Frontal cortex (tissue), 4 donors: Measurements from ENCODE around the gene TENM4. TPM values are rescaled to one million over a fixed set of nuclear protein-coding genes. Genes with fewer than 3 reads are reported as not detected.

ENCODE experiments used
- DNase-seq, 2 donors: peaks; one replicate each; pipeline ENCODE4 v3.0.0; 2012; ENCODE audit warnings: low spot score in 2 of 2
- FAIRE-seq: peaks from 2 replicates; lab custom pipeline; 2012; peaks lifted over from hg19 to GRCh38; lab: Jason Lieb, UNC
- total RNA-seq: library from RNA; depleted of rRNA; stranded (reverse); fragments of >200 nt; gene quantifications from one replicate; pipeline ENCODE4 v1.2.3, GENCODE V29; 2014
- donor health status: control.
- donor health status: control.
- donor health status: control.

Gene TENM4
- total RNA-seq, 1 donor from 2014 or later = 55.0 TPM

GRCh38 chr11:78860720-78861422, 580.0 kb downstream of the TENM4 start:
- FAIRE-seq = no peak
- DNase-seq = no peak

- FAIRE-seq (no peak), DNase-seq (no peak)
These were observed 583.1 kb downstream of the TENM4 start for GRCh38 chr11:78857688-78858087.

GRCh38 chr11:78856211-78856610, 584.6 kb downstream of the TENM4 start:
- FAIRE-seq (no peak), DNase-seq (no peak)

- FAIRE-seq = no peak
- DNase-seq = no peak
These were observed 585.7 kb downstream of the TENM4 start for GRCh38 chr11:78855116-78855515.

- FAIRE-seq (no peak), DNase-seq (no peak)
These were observed 587.3 kb downstream of the TENM4 start for GRCh38 chr11:78853521-78853920.

GRCh38 chr11:78851878-78852586, 588.8 kb downstream of the TENM4 start:
- FAIRE-seq (no peak), DNase-seq (no peak)

- FAIRE-seq (no peak), DNase-seq (no peak)
These were observed 590.8 kb downstream of the TENM4 start for GRCh38 chr11:78850078-78850477.

- FAIRE-seq (no peak), DNase-seq (no peak)
These were observed 594.6 kb downstream of the TENM4 start for GRCh38 chr11:78846269-78846668.

- DNase-seq (no peak), FAIRE-seq (no peak)
These were observed 595.3 kb downstream of the TENM4 start for GRCh38 chr11:78845496-78845895.

- FAIRE-seq (no peak), DNase-seq (no peak)
These were observed 599.3 kb downstream of the TENM4 start for GRCh38 chr11:78841456-78842060.

GRCh38 chr11:78840623-78841022, 600.2 kb downstream of the TENM4 start:
- DNase-seq (no peak), FAIRE-seq (no peak)

GRCh38 chr11:78840200-78840599, 600.6 kb downstream of the TENM4 start:
- FAIRE-seq = no peak
- no peak for DNase-seq

GRCh38 chr11:78838417-78838816, 602.4 kb downstream of the TENM4 start:
- FAIRE-seq (no peak), DNase-seq (no peak)

GRCh38 chr11:78835646-78836045, 605.2 kb downstream of the TENM4 start:
- no peak for FAIRE-seq

GRCh38 chr11:78834886-78835285, 605.9 kb downstream of the TENM4 start:
- DNase-seq (no peak), FAIRE-seq (no peak)

More at GRCh38 chr11:78835646-78836045, 605.2 kb downstream of the TENM4 start:
- DNase-seq = no peak

- DNase-seq = no peak
- no peak for FAIRE-seq
These were observed 607.6 kb downstream of the TENM4 start for GRCh38 chr11:78833237-78833636.

- no peak for DNase-seq
- FAIRE-seq = no peak
These were observed 608.4 kb downstream of the TENM4 start for GRCh38 chr11:78832226-78832947.

GRCh38 chr11:78831571-78831970, 609.3 kb downstream of the TENM4 start:
- FAIRE-seq (no peak), DNase-seq (no peak)

GRCh38 chr11:78830277-78830819, 610.5 kb downstream of the TENM4 start:
- no peak for FAIRE-seq

GRCh38 chr11:78829146-78829545, 611.7 kb downstream of the TENM4 start:
- no peak for FAIRE-seq

More at GRCh38 chr11:78830277-78830819, 610.5 kb downstream of the TENM4 start:
- DNase-seq = no peak

More at GRCh38 chr11:78829146-78829545, 611.7 kb downstream of the TENM4 start:
- DNase-seq = no peak
